Left ventricle myocardium inferior (tissue), 1 donor: ENCODE data around the gene MRGPRF. TPM values are rescaled to one million over a fixed set of nuclear protein-coding genes. Genes with fewer than 3 reads are reported as not detected.

Experiments used
- DNase-seq: peaks from one replicate; pipeline ENCODE4 v3.0.0-alpha.2; 2020
- H3K27ac ChIP-seq: fragments of 200-600 bp; replicated peaks from 2 replicates; pipeline ENCODE4 v1.8.0; 2021
- H3K27me3 ChIP-seq: fragments of 200-600 bp; 2 replicates; pipeline ENCODE4 v1.8.0; 2021; ENCODE audit warnings: low read depth
- H3K36me3 ChIP-seq: fragments of 200-600 bp; 2 replicates; pipeline ENCODE4 v1.8.0; 2021
- H3K4me1 ChIP-seq: fragments of 200-600 bp; 2 replicates; pipeline ENCODE4 v1.8.0; 2021
- H3K4me3 ChIP-seq: fragments of 200-600 bp; 2 replicates; pipeline ENCODE4 v1.8.0; 2021; ENCODE audit warnings: mild to moderate bottlenecking, moderate library complexity
- H3K9me3 ChIP-seq: fragments of 200-600 bp; replicated peaks from 2 replicates; pipeline ENCODE4 v1.8.0; 2021
- CTCF ChIP-seq: fragments of 200-600 bp; IDR thresholded peaks from 2 replicates; pipeline ENCODE4 v1.8.0; 2021; ENCODE audit warnings: antibody characterized with exemption, mild to moderate bottlenecking, borderline replicate concordance
- intact Hi-C: fragments of 100-400 bp; cut with micrococcal nuclease; formaldehyde crosslinking; loops from one replicate; pipeline ENCODE4 v1.11.0; 2022
- total RNA-seq: library from RNA; stranded (reverse); fragmentation: NEBNext Ultra II Directional; extraction: Animal tissue kit (Norgen Biotek cat#: 25700); gene quantifications from one replicate; pipeline ENCODE4 v1.2.1, GENCODE V29; 2021
- donor health status: DM: no; HTN: yes; CAD: no; lungs with severe emphysema.

Gene MRGPRF
- total RNA-seq, 1 donor from 2014 or later: 3.9 TPM

- H3K27me3 ChIP-seq: no peaks in the 10 kb centered on the region
- TF ChIP-seq CTCF: no peak
- intact Hi-C loops: no loop called here
- no peak for DNase-seq
- no peaks in the 10 kb centered on the region for H3K9me3 ChIP-seq
- H3K36me3 ChIP-seq: no peaks in the 10 kb centered on the region
- H3K27ac ChIP-seq: no peak overlapping the region
- peaks cover 5% of the 10 kb centered on the region for H3K4me1 ChIP-seq
- no peak overlapping the region for H3K4me3 ChIP-seq
These were observed 44.5 kb downstream of the MRGPRF start for GRCh38 chr11:68968306-68969250.

- no peak overlapping the region for H3K4me3 ChIP-seq
- no peak for DNase-seq
- intact Hi-C loops: no loop called here
- H3K4me1 ChIP-seq: no peaks in the 10 kb centered on the region
- TF ChIP-seq CTCF: no peak
- no peak overlapping the region for H3K27ac ChIP-seq
- H3K9me3 ChIP-seq: no peaks in the 10 kb centered on the region
- no peaks in the 10 kb centered on the region for H3K36me3 ChIP-seq
- no peaks in the 10 kb centered on the region for H3K27me3 ChIP-seq
These were observed 45.9 kb downstream of the MRGPRF start for GRCh38 chr11:68966894-68967780.

- Histone ChIP-seq H3K27ac (no peak overlapping the region), H3K9me3 (no peaks in the 10 kb centered on the region), H3K27me3 (no peaks in the 10 kb centered on the region), H3K4me1 (no peaks in the 10 kb centered on the region), H3K36me3 (no peaks in the 10 kb centered on the region), H3K4me3 (no peak overlapping the region)
- DNase-seq: no peak
- intact Hi-C loops: no loop called here
- TF ChIP-seq CTCF: no peak
These were observed 46.9 kb downstream of the MRGPRF start for GRCh38 chr11:68965901-68966853.

GRCh38 chr11:68963779-68964178, 49.3 kb downstream of the MRGPRF start:
- intact Hi-C loops: no loop called here
- Histone ChIP-seq H3K36me3 (no peaks in the 10 kb centered on the region), H3K27ac (no peak overlapping the region), H3K27me3 (no peaks in the 10 kb centered on the region), H3K4me3 (no peak overlapping the region), H3K4me1 (no peaks in the 10 kb centered on the region), H3K9me3 (no peaks in the 10 kb centered on the region)
- DNase-seq: no peak
- TF ChIP-seq CTCF: no peak
